BLaER1 treated with 17β-estradiol and CSF1 and Interleukin-3, amounts not matched to agents 10 nM and 100 nM (cell line): ENCODE data around the gene RBM22.
A peak's percentile ranks its signal among the peaks of the same experiment; 100 is the strongest.

ENCODE experiments used
- H3K27ac ChIP-seq, 11 experiments: shearing (Covaris generic); formaldehyde crosslinking; 2 replicates each; pipeline ENCODE4 v1.8.1; 2022
- H3K27me3 ChIP-seq, 11 experiments: shearing (Covaris generic); formaldehyde crosslinking; 2 replicates each; pipeline ENCODE4 v1.8.1; 2022
- H3K36me3 ChIP-seq, 11 experiments: shearing (Covaris generic); formaldehyde crosslinking; 2 replicates each; pipeline ENCODE4 v1.8.1; 2022
- H3K4me1 ChIP-seq, 10 experiments: shearing (Covaris generic); formaldehyde crosslinking; 2 replicates each; pipeline ENCODE4 v1.8.1; 2022
- H3K4me2 ChIP-seq, 11 experiments: shearing (Covaris generic); formaldehyde crosslinking; 2 replicates each; pipeline ENCODE4 v1.8.1; 2022
- H3K4me3 ChIP-seq, 10 experiments: shearing (Covaris generic); formaldehyde crosslinking; 2 replicates each; pipeline ENCODE4 v1.8.1; 2022
- H3K9ac ChIP-seq, 11 experiments: shearing (Covaris generic); formaldehyde crosslinking; 2 replicates each; pipeline ENCODE4 v1.8.1; 2022
- H3K9me3 ChIP-seq, 11 experiments: shearing (Covaris generic); formaldehyde crosslinking; replicated peaks in 1 of 11; 2 replicates each; pipeline ENCODE4 v1.8.1; 2022
- H4K20me1 ChIP-seq, 11 experiments: shearing (Covaris generic); formaldehyde crosslinking; 2 replicates each; pipeline ENCODE4 v1.8.1; 2022
- Cebpa-rat ChIP-seq, 11 experiments: shearing (Covaris generic); IDR thresholded peaks; 2 replicates each; pipeline ENCODE4 v1.8.1; 2022

The RBM22 gene

DNA sequence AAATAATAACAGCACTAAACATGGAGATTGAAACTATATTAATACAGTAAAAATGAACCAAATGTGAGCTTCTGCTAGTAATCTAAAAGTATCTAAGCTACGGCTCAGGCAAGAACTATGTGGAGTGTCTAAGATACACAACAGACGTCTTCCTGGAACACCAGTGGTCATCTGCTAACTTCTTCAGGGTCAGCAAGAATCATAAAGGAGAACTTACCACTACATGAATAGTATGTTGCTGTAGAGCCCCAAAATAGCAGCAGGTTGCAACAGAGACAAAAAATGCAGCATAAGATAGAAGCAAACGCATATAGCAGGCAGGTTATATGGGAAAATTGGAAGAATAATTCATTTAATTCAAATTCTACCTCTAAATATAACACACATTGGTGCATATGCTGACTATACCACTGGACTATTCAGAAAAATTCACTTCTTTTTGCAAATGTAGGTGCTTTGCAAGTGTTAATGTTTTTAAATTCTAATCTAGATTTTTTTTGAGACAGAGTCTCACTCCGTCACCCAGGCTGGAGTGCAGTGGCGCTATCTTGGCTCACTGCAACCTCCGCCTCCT is 30.9 kb upstream of the RBM22 start:
- peaks cover 74 to 100% (median 96%) of the 10 kb centered on the region in 11 experiments for H3K36me3 ChIP-seq
- peaks cover 9 to 65% (median 16%) of the 10 kb centered on the region in 10 experiments for H3K4me1 ChIP-seq
- peaks cover 10 to 26% (median 24%) of the 10 kb centered on the region in 11 experiments for H3K9me3 ChIP-seq
- H3K27ac ChIP-seq: peak overlapping the region in 3 of 11 experiments; percentile 66 to 82 (median 73); a peak in 7 of 22 replicates
- no peaks in the 10 kb centered on the region for H3K27me3 ChIP-seq
- H4K20me1 ChIP-seq: peaks cover 0 to 20% (median 5%) of the 10 kb centered on the region in 11 experiments; a peak in 6 of 22 replicates
- no peak overlapping the region for H3K4me3 ChIP-seq
- H3K9ac ChIP-seq: peak overlapping the region in 3 of 11 experiments; percentile 48 to 69 (median 64); a peak in 5 of 22 replicates
- peak overlapping the region in 3 of 11 experiments; percentile 17 to 76 (median 69); a peak in 5 of 22 replicates for H3K4me2 ChIP-seq
- no peak for TF ChIP-seq Cebpa-rat (IDR thresholded peaks at IDR 0.05)

DNA sequence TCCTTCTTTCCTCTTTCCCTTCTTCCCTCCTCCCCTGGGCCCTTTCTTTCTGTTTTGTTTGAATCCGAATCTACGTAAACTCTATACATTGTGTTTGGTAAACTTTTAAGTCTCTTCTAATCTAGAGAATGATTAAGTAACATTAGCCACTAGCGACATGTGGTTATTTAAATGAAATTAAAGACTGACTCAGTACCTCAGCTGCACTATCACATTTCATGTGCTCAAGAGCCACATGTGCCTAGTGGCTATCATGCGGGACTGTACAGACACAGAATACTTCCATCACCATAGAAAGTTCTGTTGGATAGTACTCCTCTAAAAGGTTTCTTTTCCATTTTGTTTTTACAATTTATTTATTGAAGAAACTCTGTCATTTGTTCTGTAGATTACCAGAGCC is 29.0 kb upstream of the RBM22 start:
- Histone ChIP-seq H3K4me2 (no peak overlapping the region; a peak in 1 of 22 replicates), H3K4me1 (peaks cover 3 to 52% (median 8%) of the 10 kb centered on the region in 10 experiments), H3K9ac (peak overlapping the region in 1 of 11 experiments; percentile 64; a peak in 1 of 22 replicates), H4K20me1 (peaks cover 0 to 13% (median 3%) of the 10 kb centered on the region in 11 experiments; a peak in 6 of 22 replicates), H3K36me3 (peaks cover 81 to 100% (median 94%) of the 10 kb centered on the region in 11 experiments), H3K9me3 (peaks cover 0 to 7% (median 6%) of the 10 kb centered on the region in 11 experiments; a peak in 16 of 22 replicates), H3K4me3 (no peak overlapping the region), H3K27ac (peak overlapping the region in 2 of 11 experiments; percentile 73 to 82; a peak in 2 of 22 replicates), H3K27me3 (no peaks in the 10 kb centered on the region)
- no peak for TF ChIP-seq Cebpa-rat (IDR thresholded peaks at IDR 0.05)

DNA sequence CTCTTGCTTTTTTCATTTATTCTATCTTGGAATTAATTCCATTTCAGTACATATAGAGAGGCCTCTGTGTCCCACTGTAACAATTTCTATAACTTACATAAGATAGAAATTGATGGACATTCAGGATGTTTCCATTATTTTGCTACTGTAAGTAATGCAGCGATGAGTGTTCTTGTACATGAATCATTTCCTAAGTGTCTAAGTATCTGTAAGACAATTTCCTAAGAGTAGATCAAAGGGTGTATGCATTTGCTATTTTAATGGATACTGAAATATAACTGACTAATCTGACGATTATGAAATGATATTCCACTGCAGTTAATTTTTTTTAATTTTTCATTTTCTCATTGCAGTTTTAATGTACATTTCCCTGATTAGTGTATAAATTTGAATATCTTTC is 23.0 kb upstream of the RBM22 start:
- Histone ChIP-seq H4K20me1 (no peaks in the 10 kb centered on the region), H3K9ac (no peak overlapping the region), H3K36me3 (peaks cover 88 to 100% (median 96%) of the 10 kb centered on the region in 11 experiments)

DNA sequence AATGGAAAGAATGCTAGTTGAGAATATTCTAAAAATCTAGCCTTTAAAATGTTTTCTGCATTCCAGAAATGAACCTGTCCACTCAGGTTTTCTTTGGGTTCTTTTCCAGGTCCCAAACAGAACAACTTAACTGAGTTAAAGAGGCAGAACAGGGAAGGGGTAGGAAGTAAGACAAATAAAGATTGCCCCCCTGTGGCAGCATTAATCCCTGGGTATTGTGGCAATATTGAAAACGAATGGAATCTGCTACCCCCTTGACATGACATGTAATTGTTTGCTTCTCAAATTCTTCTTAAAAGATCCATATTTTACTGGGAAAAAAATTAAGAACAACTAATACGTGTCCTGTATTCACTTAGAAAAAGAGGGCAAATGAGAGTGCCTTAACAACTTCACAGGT is 9.3 kb upstream of the RBM22 start:
- no peak overlapping the region for H3K4me3 ChIP-seq
- no peak for TF ChIP-seq Cebpa-rat (IDR thresholded peaks at IDR 0.05)
- H3K27me3 ChIP-seq: no peaks in the 10 kb centered on the region
- H3K9ac ChIP-seq: no peak overlapping the region
- no peaks in the 10 kb centered on the region for H3K4me1 ChIP-seq
- H3K36me3 ChIP-seq: peaks cover 81 to 99% (median 90%) of the 10 kb centered on the region in 11 experiments
- no peaks in the 10 kb centered on the region for H3K9me3 ChIP-seq
- H3K27ac ChIP-seq: no peak overlapping the region
- peaks cover 0 to 8% (median 0%) of the 10 kb centered on the region in 11 experiments; a peak in 2 of 22 replicates for H4K20me1 ChIP-seq
- H3K4me2 ChIP-seq: no peak overlapping the region

More for the DNA sequence above, 23.0 kb upstream of the RBM22 start:
- H3K4me1 ChIP-seq: no peaks in the 10 kb centered on the region; a peak in 1 of 20 replicates
- H3K4me3 ChIP-seq: no peak overlapping the region
- H3K4me2 ChIP-seq: no peak overlapping the region
- no peaks in the 10 kb centered on the region for H3K9me3 ChIP-seq
- no peaks in the 10 kb centered on the region for H3K27me3 ChIP-seq
- no peak overlapping the region for H3K27ac ChIP-seq
- TF ChIP-seq Cebpa-rat (IDR thresholded peaks at IDR 0.05): no peak

DNA sequence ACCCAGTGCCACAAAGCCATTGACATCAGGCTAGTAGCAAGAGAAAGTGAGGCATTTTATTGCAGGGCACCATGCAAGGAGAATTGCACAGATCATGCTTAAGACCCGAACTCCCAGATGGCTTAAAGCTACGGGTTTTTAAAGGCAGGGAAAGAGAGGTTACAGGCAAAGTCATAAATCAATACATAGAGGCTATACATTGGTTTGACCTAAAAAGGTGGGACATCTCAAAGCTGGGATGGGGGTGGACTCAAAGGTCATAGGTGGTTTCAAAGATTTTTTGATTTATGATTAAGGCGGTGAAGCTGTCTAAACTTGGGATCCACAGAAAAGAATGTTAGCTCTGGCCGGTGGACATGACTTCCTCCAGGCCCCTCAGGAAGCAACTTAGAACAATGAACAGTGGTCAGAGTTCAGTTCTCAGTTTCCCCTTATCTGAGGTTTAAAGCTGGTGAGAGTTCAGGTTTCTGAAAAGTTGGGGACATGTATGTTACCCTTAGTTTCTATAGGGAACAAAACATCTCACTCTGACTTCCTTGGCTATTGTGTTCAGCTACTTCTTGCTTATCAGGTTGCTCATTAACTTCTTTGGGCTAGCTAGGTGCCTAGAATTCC is 6.0 kb upstream of the RBM22 start:
- Histone ChIP-seq H3K4me1 (peaks cover 0 to 3% (median 2%) of the 10 kb centered on the region in 10 experiments; a peak in 15 of 20 replicates), H3K4me3 (no peak overlapping the region), H3K4me2 (no peak overlapping the region), H3K27ac (no peak overlapping the region), H3K9me3 (no peaks in the 10 kb centered on the region), H3K9ac (no peak overlapping the region), H3K27me3 (no peaks in the 10 kb centered on the region), H3K36me3 (peaks cover 48 to 67% (median 58%) of the 10 kb centered on the region in 11 experiments), H4K20me1 (peaks cover 0 to 8% (median 0%) of the 10 kb centered on the region in 11 experiments; a peak in 1 of 22 replicates)
- TF ChIP-seq Cebpa-rat (IDR thresholded peaks at IDR 0.05): no peak

DNA sequence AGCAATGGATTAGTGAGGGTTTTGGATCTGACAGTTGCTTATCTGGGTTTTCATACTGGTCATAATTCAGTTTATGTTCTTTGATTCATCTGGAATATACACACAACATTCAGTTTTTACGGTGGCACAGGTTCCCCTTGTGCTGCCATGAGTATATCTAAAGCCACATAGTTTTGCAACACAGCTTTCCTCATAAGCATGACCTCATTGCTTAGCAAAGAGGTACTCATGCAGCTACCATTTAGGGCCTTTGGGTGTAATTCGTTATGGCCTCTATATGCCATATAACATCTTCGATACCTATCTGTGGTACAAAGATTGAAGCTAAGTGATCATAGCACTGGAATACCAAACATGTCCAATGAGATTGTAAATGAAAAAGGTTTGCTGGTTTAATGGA is 2.9 kb upstream of the RBM22 start:
- peaks cover 21 to 45% (median 36%) of the 10 kb centered on the region in 11 experiments for H3K36me3 ChIP-seq
- no peak overlapping the region for H3K4me2 ChIP-seq
- no peak for TF ChIP-seq Cebpa-rat (IDR thresholded peaks at IDR 0.05)
- no peaks in the 10 kb centered on the region for H3K9me3 ChIP-seq
- H3K27ac ChIP-seq: no peak overlapping the region
- no peaks in the 10 kb centered on the region for H3K27me3 ChIP-seq
- H4K20me1 ChIP-seq: peaks cover 0 to 16% (median 14%) of the 10 kb centered on the region in 11 experiments; a peak in 13 of 22 replicates
- no peak overlapping the region for H3K9ac ChIP-seq
- peaks cover 15 to 22% (median 20%) of the 10 kb centered on the region in 10 experiments for H3K4me1 ChIP-seq
- H3K4me3 ChIP-seq: no peak overlapping the region

DNA sequence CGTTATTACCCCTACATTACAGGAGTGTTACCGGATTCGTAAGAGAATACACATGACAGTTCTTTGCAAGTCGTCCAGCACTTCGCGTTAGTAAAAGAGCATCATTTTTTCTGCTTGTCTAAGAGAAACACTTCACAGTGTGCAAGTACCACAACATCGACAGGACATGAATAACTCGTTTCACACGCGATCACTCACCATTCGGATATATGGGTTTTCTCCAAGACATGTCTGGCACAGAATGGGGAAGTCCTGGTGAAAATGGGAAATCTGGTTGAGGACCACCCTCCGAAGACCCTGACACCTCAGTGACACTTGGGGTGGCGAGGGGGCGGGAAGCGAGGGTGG is 642 bp downstream of the RBM22 start:
- Histone ChIP-seq H3K4me2 (peak overlapping the region; percentile 82 to 98 (median 94)), H3K4me3 (peak overlapping the region; percentile 88 to 100 (median 95)), H3K27ac (peak overlapping the region; percentile 91 to 98 (median 96)), H3K4me1 (peaks cover 15 to 23% (median 21%) of the 10 kb centered on the region in 10 experiments), H3K27me3 (no peaks in the 10 kb centered on the region), H3K9ac (peak overlapping the region; percentile 91 to 99 (median 96)), H3K9me3 (no peaks in the 10 kb centered on the region), H3K36me3 (peaks cover 37 to 45% (median 44%) of the 10 kb centered on the region in 11 experiments), H4K20me1 (peaks cover 0 to 31% (median 16%) of the 10 kb centered on the region in 11 experiments; a peak in 14 of 22 replicates)
- TF ChIP-seq Cebpa-rat (IDR thresholded peaks at IDR 0.05): no peak

DNA sequence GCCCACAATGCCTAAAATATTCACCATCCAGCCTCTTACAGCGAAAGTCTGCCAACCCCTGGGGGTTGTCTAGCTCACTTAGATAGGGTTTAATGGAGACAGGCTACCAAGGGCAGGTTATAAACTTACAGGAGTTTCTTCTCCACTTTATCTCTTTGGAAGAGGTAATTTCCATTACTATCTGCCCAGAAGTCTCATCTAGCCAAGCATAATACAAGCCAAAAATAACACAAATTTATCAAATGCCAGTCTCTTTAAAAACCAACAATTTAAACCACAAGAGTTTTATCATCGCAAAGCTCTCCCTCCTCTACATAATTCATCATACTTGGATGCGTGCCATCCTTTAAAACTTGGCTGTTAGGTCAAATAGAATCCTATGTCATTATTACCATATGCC is 6.2 kb downstream of the RBM22 start:
- peaks cover 5 to 11% (median 9%) of the 10 kb centered on the region in 10 experiments for H3K4me1 ChIP-seq
- H3K9ac ChIP-seq: no peak overlapping the region
- no peak overlapping the region for H3K27ac ChIP-seq
- H3K9me3 ChIP-seq: no peaks in the 10 kb centered on the region
- H3K27me3 ChIP-seq: no peaks in the 10 kb centered on the region
- H3K4me2 ChIP-seq: no peak overlapping the region
- TF ChIP-seq Cebpa-rat (IDR thresholded peaks at IDR 0.05): no peak
- H3K36me3 ChIP-seq: peaks cover 88 to 100% (median 99%) of the 10 kb centered on the region in 11 experiments
- no peak overlapping the region for H3K4me3 ChIP-seq
- H4K20me1 ChIP-seq: peaks cover 0 to 38% (median 12%) of the 10 kb centered on the region in 11 experiments; a peak in 15 of 22 replicates

DNA sequence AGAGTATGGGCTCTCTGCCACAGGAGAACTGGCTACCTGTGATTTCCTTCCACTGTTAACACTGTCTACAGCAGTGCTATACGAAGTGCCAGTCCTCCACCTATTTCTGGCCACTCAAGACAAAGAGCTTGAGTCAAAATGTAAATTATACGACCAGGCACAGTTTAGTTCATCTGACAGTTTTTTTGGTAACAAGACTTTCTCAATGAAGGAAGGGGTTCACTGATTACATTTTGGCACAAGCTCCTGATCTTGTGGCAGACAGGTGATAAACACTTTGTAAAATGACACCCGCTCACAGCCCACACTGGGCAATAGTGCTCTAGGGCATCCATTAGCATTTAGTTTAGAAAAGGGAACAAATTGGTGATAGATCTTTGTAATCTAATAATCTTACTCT is 8.6 kb downstream of the RBM22 start:
- Histone ChIP-seq H3K4me1 (peaks cover 0 to 11% (median 10%) of the 10 kb centered on the region in 10 experiments; a peak in 12 of 20 replicates), H3K27me3 (no peaks in the 10 kb centered on the region), H3K36me3 (peaks cover 85 to 100% (median 94%) of the 10 kb centered on the region in 11 experiments), H3K9me3 (no peaks in the 10 kb centered on the region), H4K20me1 (peaks cover 0 to 18% (median 0%) of the 10 kb centered on the region in 11 experiments; a peak in 7 of 22 replicates), H3K27ac (no peak overlapping the region), H3K4me3 (no peak overlapping the region), H3K9ac (no peak overlapping the region), H3K4me2 (no peak overlapping the region)
- TF ChIP-seq Cebpa-rat (IDR thresholded peaks at IDR 0.05): no peak
